HG03175 (cell line): ENCODE data around the gene PPIAL4G.
"Not testable (repeated sequence)": the region's sequence is repeated elsewhere in the genome, so short reads cannot be mapped to it uniquely, and the experiment has no call there.

Source experiments
- ATAC-seq: cut with Tn5 transposase; IDR thresholded peaks from one replicate; pipeline ENCODE4 v1.9.1; 2021; ENCODE audit warnings: mild to moderate bottlenecking, moderate library complexity; ENCODE audit not compliant: unreplicated experiment

PPIAL4G gene

DNA sequence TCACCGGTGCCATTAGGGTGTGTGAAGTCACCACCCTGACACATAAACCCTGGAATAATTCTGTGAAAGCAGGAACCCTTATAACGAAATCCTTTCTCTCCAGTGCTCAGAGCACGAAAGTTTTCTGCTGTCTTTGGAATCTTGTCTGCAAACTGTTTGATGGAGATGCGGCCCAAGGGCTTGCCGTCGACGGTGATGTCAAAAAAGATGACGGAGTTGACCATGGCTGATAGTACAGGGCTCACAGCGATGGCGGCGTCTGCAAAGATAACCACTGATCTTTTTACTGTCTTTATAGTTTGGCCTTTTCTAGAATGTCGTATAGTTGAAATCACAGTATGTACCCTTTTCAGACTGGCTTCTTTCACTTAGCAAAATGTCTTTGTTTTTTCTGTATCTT, at the start of gene PPIAL4G:
Gene PPIAL4G (minus strand): TSS at position 274 of the 400 bp plus-strand sequence. CDS start 50 bp downstream, at position 224.
- ATAC-seq: not testable (repeated sequence)

DNA sequence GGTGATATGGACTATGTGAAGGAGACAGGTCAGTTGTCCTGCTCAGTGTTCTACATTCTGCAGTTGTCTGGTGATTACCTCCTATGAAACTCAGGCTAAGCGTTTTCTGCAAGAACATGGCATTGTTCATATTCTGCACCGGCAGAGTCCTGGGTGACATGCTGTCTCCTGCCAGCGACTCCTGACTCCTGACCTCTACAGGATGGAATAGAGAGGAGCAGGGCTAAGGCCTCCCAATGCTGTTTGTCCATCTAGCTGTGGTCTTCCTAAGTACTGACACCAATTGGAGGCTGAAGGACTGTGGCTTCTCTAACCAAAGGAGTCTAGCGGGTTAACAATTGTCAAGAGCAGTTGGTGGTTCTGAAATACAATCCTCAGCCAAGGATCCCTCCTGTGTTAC, 49.1 kb upstream of the PPIAL4G start:
- not testable (repeated sequence) for ATAC-seq

DNA sequence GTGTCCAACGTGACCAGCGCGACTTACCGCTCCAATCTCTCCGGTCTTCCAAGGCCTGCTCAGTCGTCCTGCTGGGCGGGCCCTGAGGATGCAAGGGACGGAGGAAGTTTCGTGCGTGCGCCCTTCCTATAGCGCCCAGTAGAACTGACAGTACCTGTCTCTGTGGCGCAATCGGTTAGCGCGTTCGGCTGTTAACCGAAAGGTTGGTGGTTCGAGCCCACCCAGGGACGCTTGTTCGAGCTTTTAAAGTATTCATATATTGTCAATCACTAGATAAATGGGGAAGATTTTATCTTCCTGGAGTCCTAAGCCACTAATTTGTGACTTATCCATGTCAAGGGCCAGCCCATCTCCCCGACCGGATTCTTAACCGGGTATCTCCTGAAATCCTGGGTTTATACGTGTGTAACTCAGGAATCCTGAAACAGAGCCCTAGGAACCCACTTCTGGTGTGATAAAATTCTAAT, 46.0 kb upstream of the PPIAL4G start:
- not testable (repeated sequence) for ATAC-seq

DNA sequence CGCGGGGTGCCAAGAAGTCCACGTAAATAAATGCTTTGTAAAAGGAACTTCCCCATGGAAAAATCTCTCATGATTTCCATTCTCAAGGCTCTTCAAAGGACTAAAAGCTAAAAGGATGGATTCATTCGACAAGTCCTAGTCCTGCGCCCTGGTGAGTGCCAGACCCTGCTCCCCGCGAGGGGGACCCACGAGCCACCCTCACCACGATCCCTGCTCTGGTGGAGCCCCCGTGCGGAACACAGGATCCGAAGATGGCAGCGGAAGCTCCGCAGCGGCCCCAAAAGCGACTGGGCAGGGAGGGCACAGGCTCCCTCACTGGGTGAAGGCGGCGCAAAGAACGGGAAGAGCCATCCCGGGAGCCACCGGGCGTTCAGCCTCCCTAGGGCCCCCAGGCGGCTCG, 45.5 kb upstream of the PPIAL4G start:
- ATAC-seq: not testable (repeated sequence)

DNA sequence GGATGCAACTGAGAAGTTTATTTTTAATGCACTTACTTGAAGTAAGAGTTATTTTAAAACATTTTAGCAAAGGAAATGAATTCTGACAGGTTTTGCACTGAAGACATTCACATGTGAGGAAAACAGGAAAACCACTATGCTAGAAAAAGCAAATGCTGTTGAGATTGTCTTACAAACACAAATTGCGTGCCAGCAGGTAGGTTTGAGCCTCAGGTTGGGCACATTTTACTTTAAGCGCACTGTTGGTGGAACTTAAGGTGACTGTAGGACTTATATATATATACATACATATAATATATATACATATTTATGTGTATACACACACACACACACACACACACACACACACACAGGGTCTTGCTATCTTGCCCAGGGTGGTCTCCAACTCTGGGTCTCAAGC, 43.5 kb upstream of the PPIAL4G start:
- ATAC-seq: not testable (repeated sequence)

DNA sequence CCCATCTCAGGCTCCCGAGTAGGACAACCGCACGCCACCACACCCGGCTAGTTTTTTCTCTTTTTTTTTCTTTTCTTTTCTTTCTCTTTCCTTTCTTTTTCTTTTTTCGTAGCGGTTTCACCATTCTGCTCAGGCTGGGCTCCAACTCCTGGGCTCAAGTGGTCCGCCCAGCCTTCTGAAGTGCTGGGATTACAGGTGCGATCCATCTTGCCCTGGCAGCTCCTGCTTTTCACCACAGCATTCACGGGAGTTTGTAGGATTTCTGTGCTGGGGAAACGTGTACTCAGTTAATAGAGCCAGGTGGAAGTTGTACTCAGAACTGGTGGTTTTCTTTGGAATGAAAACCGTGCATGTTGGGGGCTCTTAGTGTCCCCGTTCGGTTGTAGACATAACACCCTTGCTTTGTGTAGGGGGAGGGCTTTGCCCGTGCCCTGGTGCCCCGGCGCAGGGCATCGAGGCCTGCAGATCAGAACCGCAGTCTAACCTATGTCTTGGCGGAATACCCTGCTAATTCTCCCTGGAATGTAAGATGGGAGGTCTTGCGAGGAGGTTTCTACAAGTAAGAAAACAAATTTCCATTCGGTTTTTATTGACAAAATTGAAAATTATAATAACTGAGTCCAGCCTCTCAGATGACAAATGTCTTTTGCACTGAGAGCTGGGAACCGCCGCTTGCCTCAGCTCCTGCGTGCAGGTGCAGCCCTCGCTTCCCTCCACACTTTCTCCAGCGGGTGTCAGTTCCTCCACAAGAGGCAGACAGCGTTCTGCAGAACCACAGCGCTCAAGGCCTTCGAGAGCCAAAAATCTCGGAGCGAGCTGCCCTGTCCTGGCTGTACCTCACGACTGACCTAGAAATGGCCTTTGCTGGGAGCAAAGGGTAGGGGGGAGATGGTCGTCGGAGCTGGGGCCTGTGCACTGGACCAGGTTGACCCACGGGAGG, 40.4 kb upstream of the PPIAL4G start:
- not testable (repeated sequence) for ATAC-seq

DNA sequence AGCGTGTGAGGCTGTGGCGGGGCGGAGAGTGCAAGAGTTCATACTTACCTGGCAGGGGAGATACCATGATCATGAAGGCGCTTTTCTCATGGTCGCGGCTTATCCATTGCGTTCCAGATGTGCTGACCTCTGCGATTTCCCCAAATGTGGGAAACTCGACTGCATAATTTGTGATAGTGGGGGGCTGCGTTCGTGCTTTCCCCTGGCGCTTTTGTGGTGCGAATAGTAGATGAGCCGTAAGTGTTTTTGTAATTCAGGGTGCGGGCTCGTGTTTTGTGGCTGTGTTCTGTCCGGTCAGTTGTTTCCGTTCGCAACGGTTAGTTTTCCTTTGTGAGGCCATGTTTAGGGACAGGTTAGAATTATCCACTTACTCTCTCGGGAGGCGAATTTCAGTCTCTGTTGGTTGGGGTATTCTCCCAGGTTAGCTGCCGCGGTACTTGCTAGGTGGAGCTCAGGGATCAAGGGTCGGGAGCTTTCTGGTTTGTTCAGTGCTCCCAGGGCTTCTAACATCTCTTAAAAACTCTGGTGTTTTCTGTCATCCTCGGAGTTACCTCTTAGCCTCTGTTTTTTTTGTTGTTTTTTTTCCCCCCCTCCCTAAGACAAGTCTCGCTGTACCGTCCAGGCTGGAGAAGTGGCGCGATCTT, 39.6 kb upstream of the PPIAL4G start:
- peak; percentile 78 for ATAC-seq

DNA sequence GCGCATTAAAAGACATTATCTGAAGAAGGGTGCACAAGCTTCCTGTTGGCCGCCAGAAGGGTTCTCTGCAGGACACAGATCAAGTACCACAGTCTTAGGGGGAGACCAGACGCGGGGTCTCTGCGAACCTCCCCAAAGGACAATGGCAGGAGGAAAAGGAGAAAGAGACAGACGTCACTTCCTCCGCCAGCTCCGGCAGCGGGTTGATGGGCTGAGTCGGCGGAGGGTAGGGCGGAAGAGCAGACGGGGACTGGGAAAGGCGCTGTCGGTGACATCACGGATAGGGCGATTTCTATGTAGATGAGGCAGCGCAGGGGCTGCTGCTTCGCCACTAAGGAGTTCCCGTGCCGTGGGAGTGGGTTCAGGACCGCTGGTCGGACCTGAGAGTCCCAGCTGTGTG, 39.0 kb upstream of the PPIAL4G start:
- ATAC-seq: peak; percentile 59

DNA sequence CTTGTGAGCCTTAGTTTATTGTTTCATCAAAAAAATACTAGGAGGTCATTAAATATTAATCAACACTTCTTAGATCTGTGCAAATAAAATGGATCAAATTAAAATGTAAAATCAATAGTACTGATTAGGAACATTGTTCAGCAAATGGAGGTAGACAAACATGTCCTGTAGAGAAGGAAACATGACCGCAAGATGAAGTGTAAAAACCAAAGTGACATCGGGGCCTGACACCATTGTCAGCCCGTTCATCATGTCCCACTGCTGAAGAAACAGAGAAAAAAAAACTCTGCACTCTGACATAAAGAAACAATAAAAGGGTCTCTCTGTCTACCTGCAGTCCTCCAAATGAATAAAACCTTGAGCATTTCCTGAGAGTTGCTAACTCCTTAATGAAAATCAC, 31.2 kb upstream of the PPIAL4G start:
- ATAC-seq: not testable (repeated sequence)

DNA sequence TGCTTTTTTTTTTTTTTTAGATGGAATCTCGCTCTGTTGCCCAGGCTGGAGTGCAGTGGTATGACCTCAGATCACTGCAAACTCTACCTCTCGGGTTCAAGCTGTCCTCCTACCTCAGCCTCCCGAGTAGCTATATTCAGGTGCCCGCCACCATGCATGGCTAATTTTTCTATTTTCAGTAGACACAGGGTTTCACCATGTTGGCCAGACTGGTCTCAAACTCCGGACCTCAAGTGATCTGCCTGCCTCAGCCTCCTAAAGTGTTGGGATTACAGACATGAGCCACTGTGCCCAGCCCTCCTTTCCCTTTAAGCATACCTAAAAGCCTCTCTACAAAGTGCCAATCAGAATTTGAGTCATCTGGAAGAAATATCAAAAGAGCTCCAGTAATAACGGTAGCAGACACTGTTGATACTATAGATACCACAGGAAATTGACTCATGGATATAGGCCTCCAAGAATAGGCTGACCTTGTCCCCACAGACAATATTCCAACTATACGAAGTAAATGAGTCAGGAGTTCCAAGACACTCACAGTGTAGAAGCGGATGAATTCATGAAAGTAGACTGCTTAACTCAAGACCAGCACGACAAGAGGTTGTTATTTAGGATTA, 29.6 kb upstream of the PPIAL4G start:
- ATAC-seq: not testable (repeated sequence)

DNA sequence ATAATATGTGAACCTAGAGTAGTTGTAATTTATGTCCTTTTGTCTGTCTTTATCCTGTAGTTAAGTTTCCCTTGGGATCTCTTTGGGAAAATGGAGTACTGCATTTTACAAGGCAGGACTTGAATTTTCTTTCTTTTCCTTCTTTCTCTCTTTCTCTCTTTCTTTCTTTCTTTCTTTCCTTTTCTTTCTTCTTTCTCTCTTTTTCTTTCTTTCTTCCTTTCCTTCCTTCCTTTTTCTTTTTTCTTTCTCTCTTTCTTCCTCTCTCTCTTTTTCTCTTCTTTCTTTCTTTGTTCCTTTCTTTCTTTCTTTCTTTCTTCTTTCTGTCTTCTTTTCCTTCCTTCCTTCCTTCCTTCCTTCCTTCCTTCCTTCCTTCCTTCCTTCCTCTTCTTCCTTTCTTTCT, 10.8 kb upstream of the PPIAL4G start:
- not testable (repeated sequence) for ATAC-seq

DNA sequence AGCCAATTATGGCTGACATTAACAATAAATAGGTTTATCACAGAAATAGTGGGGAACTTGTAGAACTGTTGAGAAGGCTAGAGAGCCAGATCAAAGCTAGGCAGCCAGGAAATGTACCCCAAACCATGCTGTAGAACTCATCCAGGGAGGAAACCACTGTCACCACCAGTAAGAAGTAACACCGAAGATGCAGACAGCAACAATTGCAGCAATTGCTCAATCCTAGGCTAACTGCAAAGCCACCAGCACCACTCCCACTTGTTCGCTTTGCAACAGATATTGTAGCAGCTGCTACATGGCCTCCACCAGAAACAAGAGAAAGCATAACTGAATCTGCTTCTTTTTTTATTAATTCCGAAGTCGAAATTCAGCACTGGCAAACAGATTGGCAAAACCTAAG, 2.0 kb downstream of the PPIAL4G start:
- not testable (repeated sequence) for ATAC-seq

DNA sequence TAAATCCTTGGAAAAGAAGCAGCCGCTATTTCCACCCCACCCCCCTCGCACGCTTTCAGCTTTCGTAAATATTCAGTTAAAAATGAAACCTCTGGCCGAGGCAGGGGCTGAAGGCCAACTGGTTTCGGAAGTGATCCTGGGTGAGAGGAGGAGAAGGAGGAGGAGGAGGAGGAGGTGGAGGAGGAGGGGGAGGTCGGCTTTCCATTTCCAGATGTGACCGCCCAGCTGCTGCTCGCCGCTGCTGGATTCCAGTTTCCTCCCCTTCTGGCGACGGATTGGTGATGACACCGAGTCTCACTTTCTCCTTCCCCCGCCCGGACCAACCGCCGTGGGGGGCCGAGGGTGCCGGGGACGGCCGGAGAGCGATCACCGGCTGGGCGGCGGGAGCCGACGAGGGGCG, 23.4 kb downstream of the PPIAL4G start:
- not testable (repeated sequence) for ATAC-seq

DNA sequence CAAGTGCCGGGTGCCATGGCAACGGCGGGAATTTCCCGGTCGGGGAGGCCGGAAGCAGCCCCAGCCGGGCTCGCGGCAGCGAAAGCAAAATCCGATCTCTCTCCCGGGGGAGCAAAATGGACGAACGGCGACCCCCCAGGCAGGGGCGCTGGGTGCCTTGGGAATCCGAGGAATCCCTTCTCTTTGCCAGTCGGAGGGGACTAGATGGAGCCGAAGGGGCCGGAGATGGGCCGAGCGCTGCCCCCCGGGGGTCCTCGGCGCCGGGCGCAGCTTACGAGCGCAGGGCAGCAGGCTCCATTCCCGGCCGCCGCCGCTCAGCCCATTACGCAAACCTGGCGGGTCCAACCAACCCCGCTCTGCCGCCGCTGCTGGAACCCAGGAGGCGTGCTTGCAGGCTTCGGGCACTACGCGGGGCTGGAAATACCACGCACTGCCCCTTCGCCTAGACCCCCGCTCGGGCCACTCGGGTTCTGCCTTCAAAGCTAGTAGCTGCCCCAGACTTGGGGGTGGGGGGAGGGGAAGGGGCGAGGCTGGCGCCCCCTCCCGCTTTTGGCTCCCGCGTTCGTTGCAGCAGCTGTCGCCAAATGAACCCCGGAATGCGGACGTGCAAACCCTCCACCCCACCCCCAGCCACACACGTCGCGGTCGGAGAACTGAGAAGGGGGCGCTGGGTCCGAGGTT, 24.1 kb downstream of the PPIAL4G start:
- not testable (repeated sequence) for ATAC-seq

DNA sequence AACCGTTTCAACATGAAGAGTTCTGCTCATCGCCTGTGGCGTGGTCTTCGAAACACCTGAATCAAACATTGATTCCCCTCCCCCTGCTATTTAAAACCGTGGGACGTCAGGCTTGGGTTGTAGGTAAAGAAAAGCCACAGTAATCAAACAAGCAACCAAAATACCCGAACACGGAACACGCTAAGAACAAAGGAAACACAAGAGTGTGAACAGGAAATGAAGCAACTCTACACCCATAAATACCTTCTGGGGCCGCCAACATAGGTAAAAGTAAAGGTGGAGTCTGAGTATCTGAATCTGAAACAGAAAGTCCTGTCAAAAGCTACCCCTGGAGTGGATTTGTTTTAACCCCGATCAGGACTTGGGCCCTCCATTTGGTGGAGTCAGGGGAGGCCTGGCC, 24.7 kb downstream of the PPIAL4G start:
- ATAC-seq: not testable (repeated sequence)

DNA sequence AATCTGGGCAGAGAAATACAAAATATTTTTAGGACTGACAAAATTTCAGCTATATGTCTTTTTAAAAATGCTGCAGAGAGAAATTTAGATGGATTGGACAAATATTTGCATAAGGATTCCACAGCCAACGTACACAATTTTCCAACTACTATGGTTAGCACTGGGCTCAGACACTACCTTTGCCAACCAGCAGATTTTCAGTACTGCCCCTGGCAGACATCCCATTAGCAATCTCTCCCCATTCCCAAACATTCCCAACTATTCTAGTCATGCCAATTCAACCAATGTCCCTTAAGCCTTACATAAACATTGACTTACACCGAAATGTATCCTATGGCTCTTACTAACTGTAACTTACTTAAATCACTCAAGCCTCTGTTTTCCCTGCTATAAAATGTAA, 30.3 kb downstream of the PPIAL4G start:
- not testable (repeated sequence) for ATAC-seq

DNA sequence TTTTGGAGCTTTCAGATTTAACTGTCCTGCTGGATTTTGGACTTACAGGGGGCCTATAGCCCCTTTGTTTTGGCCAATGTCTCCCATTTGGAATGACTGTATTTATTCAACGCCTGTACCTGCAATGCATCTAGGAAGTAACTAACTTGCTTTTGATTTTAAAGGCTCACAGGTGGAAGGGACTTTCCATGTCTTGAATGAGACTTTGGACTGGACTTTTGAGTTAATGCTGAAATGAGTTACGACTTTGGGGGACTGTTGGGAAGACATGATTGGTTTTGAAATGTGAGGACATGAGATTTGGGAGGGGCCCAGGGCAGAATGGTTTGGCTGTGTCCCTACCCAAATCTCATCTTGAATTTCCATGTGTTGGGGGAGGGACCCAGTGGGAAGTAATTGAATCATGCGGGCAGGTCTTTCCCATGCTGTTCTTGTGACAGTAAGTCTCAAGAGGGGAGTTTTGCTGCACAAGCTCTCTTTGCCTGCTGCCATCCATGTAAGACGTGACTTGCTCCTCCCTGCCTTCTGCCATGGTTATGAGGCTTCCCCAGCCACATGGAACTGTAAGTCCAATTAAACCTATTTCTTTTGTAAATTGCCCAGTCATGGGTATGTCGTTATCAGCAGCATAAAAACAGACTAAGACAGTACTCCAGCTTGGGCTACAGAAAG, 43.3 kb downstream of the PPIAL4G start:
- not testable (repeated sequence) for ATAC-seq

DNA sequence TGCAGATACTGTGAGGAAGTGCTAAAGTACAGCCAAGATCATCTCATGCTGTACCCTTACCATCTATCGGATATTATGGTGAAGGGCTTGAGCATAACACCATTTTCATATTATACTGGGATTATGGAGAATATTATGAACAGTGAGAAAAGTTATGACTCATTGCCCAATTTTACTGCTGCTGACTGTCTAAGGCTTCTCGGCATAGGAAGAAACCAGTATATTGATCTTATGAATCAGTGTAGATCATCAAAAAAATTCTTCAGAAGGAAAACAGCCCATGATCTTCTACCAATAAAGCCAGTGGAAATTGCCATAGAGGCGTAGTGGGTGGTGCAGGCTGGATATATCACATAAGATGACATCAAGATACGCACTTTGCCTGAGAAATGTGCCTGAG, 47.7 kb downstream of the PPIAL4G start:
- ATAC-seq: no peak

DNA sequence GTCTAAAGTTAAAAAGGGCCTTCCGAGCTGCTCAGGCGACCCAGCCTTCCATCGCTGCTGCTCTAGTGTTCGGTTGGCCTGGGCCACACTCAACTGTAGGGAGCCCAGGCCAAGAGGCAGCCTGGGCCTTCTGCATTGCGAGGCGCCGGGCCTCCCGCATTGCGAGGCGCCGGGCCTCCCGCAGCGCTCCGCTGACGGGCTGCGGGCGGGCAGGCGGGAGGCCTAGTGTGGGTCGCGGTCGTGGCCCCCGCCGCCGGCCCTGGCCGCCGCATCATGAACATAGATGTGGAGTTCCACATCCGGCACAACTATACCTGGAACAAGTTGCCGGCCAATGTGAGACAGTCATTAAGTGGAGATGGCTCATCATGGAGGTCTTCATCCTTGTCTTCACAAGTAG, 48.3 kb downstream of the PPIAL4G start:
- no peak for ATAC-seq

DNA sequence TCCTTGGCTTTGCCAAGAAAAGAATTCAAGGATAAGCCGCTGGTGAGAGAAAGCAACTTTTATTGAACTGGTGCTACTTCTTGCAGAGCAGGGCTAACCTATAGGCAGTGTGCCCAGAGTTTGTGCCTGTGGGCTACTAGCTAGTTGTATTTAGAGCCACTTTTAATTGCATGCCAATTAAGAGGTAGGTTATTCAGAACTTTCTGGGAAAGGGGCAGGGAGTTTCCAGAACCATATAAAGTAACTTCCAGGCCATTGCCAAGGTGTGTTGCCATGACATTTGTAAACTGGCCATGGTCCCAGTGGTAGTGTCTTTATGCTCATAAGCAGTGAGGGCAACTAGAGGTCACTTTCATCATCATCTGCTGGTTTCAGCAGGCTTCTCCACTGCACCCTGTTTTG, 50.2 kb downstream of the PPIAL4G start:
- not testable (repeated sequence) for ATAC-seq
